Activated CD4-positive, alpha-beta T cell treated with anti-CD3 and anti-CD28 coated beads for 36 hours (primary cell): Measurements from ENCODE around the gene OR3A2. TPM values are rescaled to one million over a fixed set of nuclear protein-coding genes. Genes with fewer than 3 reads are reported as not detected.
"Not testable (repeated sequence)": the region's sequence is repeated elsewhere in the genome, so short reads cannot be mapped to it uniquely, and the experiment has no call there.

Source experiments
- ATAC-seq: fragments of 200-7000 bp; cut with Tn5 transposase; one replicate; pipeline ENCODE4 v1.10.0; 2021; ENCODE audit warnings: mild to moderate bottlenecking, moderate library complexity
- CTCF ChIA-PET: fragments of 350-600 bp; sonication (Branson Sonifier 250); formaldehyde crosslinking; loops from one replicate; lab custom pipeline; 2021; ENCODE audit warnings: antibody characterized with exemption; lab: Charles Lee
- POLR2A ChIA-PET: fragments of 350-600 bp; sonication (Branson Sonifier 250); formaldehyde crosslinking; loops from one replicate; lab custom pipeline; 2021; ENCODE audit warnings: antibody characterized with exemption, inconsistent platforms; lab: Charles Lee
- DNase-seq: peaks from one replicate; pipeline ENCODE4 v3.0.0-alpha.2; 2020
- H3K27ac Mint-ChIP-seq: one replicate; pipeline ENCODE4 v1.8.0; 2021; ENCODE audit warnings: mixed read lengths
- H3K27me3 Mint-ChIP-seq: one replicate; pipeline ENCODE4 v1.8.0; 2021; ENCODE audit warnings: mixed read lengths
- H3K36me3 Mint-ChIP-seq: one replicate; pipeline ENCODE4 v1.8.0; 2021; ENCODE audit warnings: low read depth, mixed read lengths
- H3K4me1 Mint-ChIP-seq: one replicate; pipeline ENCODE4 v1.8.0; 2021; ENCODE audit warnings: mixed read lengths
- H3K4me3 Mint-ChIP-seq: one replicate; pipeline ENCODE4 v1.8.0; 2021; ENCODE audit warnings: mild to moderate bottlenecking, moderate library complexity, mixed read lengths
- H3K9me3 Mint-ChIP-seq: one replicate; pipeline ENCODE4 v1.8.0; 2021; ENCODE audit warnings: low read depth, mixed read lengths
- intact Hi-C, 2 experiments: fragments of 100-400 bp; cut with DNase I in 1 of 2; cut with micrococcal nuclease in 1 of 2; formaldehyde crosslinking; loops; one replicate each; pipeline versions ENCODE4 v1.14.2 to v1.15.1; 2022 to 2024; cut with DNase I, micrococcal nuclease
- total RNA-seq, 2 experiments: library from RNA; stranded (reverse); gene quantifications; one replicate each; pipeline ENCODE4 v1.2.3, GENCODE V29; 2021

OR3A2 gene
- total RNA-seq, 2 experiments from 2014 or later, result 2.5 to 3.5 TPM

GRCh38 chr17:3389791-3390190 lies 3.7 kb upstream of the OR3A2 start:
- intact Hi-C loops, result no loop called here
- CTCF ChIA-PET, result interaction anchor here (0.9 kb wide), 1 partner anchor 156 kb away, joined by 3 read pairs; no protein-coding TSS in a partner anchor
- H3K4me3 Mint-ChIP-seq, result no peak overlapping the region
- no peaks in the 10 kb centered on the region for H3K9me3 Mint-ChIP-seq
- ATAC-seq, result no peak
- H3K27me3 Mint-ChIP-seq, result peaks cover 29% of the 10 kb centered on the region
- POLR2A ChIA-PET, result no interaction called here
- peaks cover 2% of the 10 kb centered on the region for H3K4me1 Mint-ChIP-seq
- DNase-seq, result no peak
- no peak overlapping the region for H3K27ac Mint-ChIP-seq
- H3K36me3 Mint-ChIP-seq, result no peaks in the 10 kb centered on the region

- CTCF ChIA-PET, result no interaction called here
- Mint-ChIP-seq H3K27ac (no peak overlapping the region), H3K4me3 (no peak overlapping the region), H3K9me3 (no peaks in the 10 kb centered on the region), H3K4me1 (peaks cover 2% of the 10 kb centered on the region), H3K27me3 (peaks cover 20% of the 10 kb centered on the region), H3K36me3 (peaks cover 2% of the 10 kb centered on the region)
- no peak for DNase-seq
- POLR2A ChIA-PET, result no interaction called here
- no peak for ATAC-seq
- intact Hi-C loops, result no loop called here
These were observed 4.2 kb downstream of the OR3A2 start for GRCh38 chr17:3381957-3382356.

- Mint-ChIP-seq H3K27ac (no peak overlapping the region), H3K27me3 (peaks cover 7% of the 10 kb centered on the region), H3K36me3 (peaks cover 2% of the 10 kb centered on the region), H3K4me3 (no peak overlapping the region), H3K4me1 (no peaks in the 10 kb centered on the region), H3K9me3 (peaks cover 17% of the 10 kb centered on the region)
- CTCF ChIA-PET, result no interaction called here
- POLR2A ChIA-PET, result no interaction called here
- DNase-seq, result no peak
- intact Hi-C loops, result no loop called here
- ATAC-seq, result no peak
These were observed 7.8 kb downstream of the OR3A2 start for GRCh38 chr17:3378321-3378720.

GRCh38 chr17:3371167-3371566 lies 14.9 kb downstream of the OR3A2 start:
- intact Hi-C loops, CTCF ChIA-PET, ATAC-seq, DNase-seq, H3K4me3 Mint-ChIP-seq, H3K27ac Mint-ChIP-seq, H3K36me3 Mint-ChIP-seq, POLR2A ChIA-PET, H3K4me1 Mint-ChIP-seq: not testable (repeated sequence)
- Mint-ChIP-seq H3K9me3 (peaks cover 30% of the 10 kb centered on the region), H3K27me3 (peaks cover 10% of the 10 kb centered on the region)

GRCh38 chr17:3342782-3343181 lies 43.3 kb downstream of the OR3A2 start:
- peaks cover 15% of the 10 kb centered on the region for H3K27me3 Mint-ChIP-seq
- CTCF ChIA-PET, H3K36me3 Mint-ChIP-seq, ATAC-seq, POLR2A ChIA-PET, H3K4me1 Mint-ChIP-seq, H3K27ac Mint-ChIP-seq, H3K9me3 Mint-ChIP-seq, DNase-seq, H3K4me3 Mint-ChIP-seq, intact Hi-C loops: not testable (repeated sequence)

- CTCF ChIA-PET, result no interaction called here
- H3K9me3 Mint-ChIP-seq, result peaks cover 7% of the 10 kb centered on the region
- no peak for DNase-seq
- no peak for ATAC-seq
- H3K4me3 Mint-ChIP-seq, result no peak overlapping the region
- H3K27me3 Mint-ChIP-seq, result peaks cover 11% of the 10 kb centered on the region
- intact Hi-C loops, result no loop called here
- no peak overlapping the region for H3K27ac Mint-ChIP-seq
- H3K36me3 Mint-ChIP-seq, result no peaks in the 10 kb centered on the region
- no peaks in the 10 kb centered on the region for H3K4me1 Mint-ChIP-seq
- POLR2A ChIA-PET, result no interaction called here
These were observed 50.2 kb downstream of the OR3A2 start for GRCh38 chr17:3335876-3336275.

GRCh38 chr17:3318336-3318735 lies 67.8 kb downstream of the OR3A2 start:
- POLR2A ChIA-PET, result no interaction called here
- H3K27ac Mint-ChIP-seq, result no peak overlapping the region
- no peak for ATAC-seq
- no peaks in the 10 kb centered on the region for H3K27me3 Mint-ChIP-seq
- DNase-seq, result no peak
- H3K9me3 Mint-ChIP-seq, result no peaks in the 10 kb centered on the region
- intact Hi-C loops, result no loop called here
- no peak overlapping the region for H3K4me3 Mint-ChIP-seq
- H3K4me1 Mint-ChIP-seq, result no peaks in the 10 kb centered on the region
- H3K36me3 Mint-ChIP-seq, result no peaks in the 10 kb centered on the region
- CTCF ChIA-PET, result no interaction called here

GRCh38 chr17:3316836-3317235 lies 69.3 kb downstream of the OR3A2 start:
- CTCF ChIA-PET, result interaction anchor here (0.8 kb wide), 1 partner anchor 33 kb away, joined by 4 read pairs; no protein-coding TSS in a partner anchor
- POLR2A ChIA-PET, result no interaction called here
- Mint-ChIP-seq H3K4me1 (no peaks in the 10 kb centered on the region), H3K27me3 (no peaks in the 10 kb centered on the region), H3K27ac (no peak overlapping the region), H3K36me3 (no peaks in the 10 kb centered on the region), H3K9me3 (no peaks in the 10 kb centered on the region), H3K4me3 (no peak overlapping the region)
- intact Hi-C loops, result no loop called here
- ATAC-seq (no peak), DNase-seq (no peak)

GRCh38 chr17:3308603-3309002 lies 77.5 kb downstream of the OR3A2 start:
- CTCF ChIA-PET, result no interaction called here
- no peaks in the 10 kb centered on the region for H3K4me1 Mint-ChIP-seq
- POLR2A ChIA-PET, result no interaction called here
- no peak overlapping the region for H3K4me3 Mint-ChIP-seq
- ATAC-seq (no peak), DNase-seq (no peak)
- intact Hi-C loops, result no loop called here
- no peak overlapping the region for H3K27ac Mint-ChIP-seq
- no peaks in the 10 kb centered on the region for H3K9me3 Mint-ChIP-seq
- no peaks in the 10 kb centered on the region for H3K27me3 Mint-ChIP-seq
- no peaks in the 10 kb centered on the region for H3K36me3 Mint-ChIP-seq

GRCh38 chr17:3298260-3298659 lies 87.8 kb downstream of the OR3A2 start, which contains the start of gene OR3A1:
Gene OR3A1, minus strand, starts transcription at chr17:3298360. Its CDS starts 5,778 bp downstream, at chr17:3292582.
- Mint-ChIP-seq H3K36me3 (no peaks in the 10 kb centered on the region), H3K27ac (no peak within 1 kb of the TSS), H3K27me3 (peaks cover 4% of the 10 kb centered on the region), H3K9me3 (no peaks in the 10 kb centered on the region), H3K4me3 (no peak within 1 kb of the TSS), H3K4me1 (no peaks in the 10 kb centered on the region)
- intact Hi-C loops, result no loop called here
- CTCF ChIA-PET, result no interaction called here
- ATAC-seq, result no peak
- POLR2A ChIA-PET, result no interaction called here
- no peak for DNase-seq

- H3K9me3 Mint-ChIP-seq, result peaks cover 2% of the 10 kb centered on the region
- ATAC-seq (no peak), DNase-seq (no peak)
- intact Hi-C loops, result no loop called here
- no peak overlapping the region for H3K4me3 Mint-ChIP-seq
- ChIA-PET CTCF (no interaction called here), POLR2A (no interaction called here)
- no peaks in the 10 kb centered on the region for H3K4me1 Mint-ChIP-seq
- no peak overlapping the region for H3K27ac Mint-ChIP-seq
- H3K36me3 Mint-ChIP-seq, result no peaks in the 10 kb centered on the region
- peaks cover 12% of the 10 kb centered on the region for H3K27me3 Mint-ChIP-seq
These were observed 90.5 kb downstream of the OR3A2 start for GRCh38 chr17:3295632-3296031.

- intact Hi-C loops, H3K9me3 Mint-ChIP-seq, DNase-seq, H3K36me3 Mint-ChIP-seq, ATAC-seq, H3K4me3 Mint-ChIP-seq, H3K4me1 Mint-ChIP-seq, CTCF ChIA-PET, H3K27ac Mint-ChIP-seq, POLR2A ChIA-PET: not testable (repeated sequence)
- H3K27me3 Mint-ChIP-seq, result peaks cover 12% of the 10 kb centered on the region
These were observed 92.6 kb downstream of the OR3A2 start for GRCh38 chr17:3293548-3293947.
